Activated naive CD4-positive, alpha-beta T cell treated with anti-CD3 and anti-CD28 coated beads, Interleukin-2, amount 50 U/mL, for 16 hours (primary cell): Measurements from ENCODE around the gene FAM174B.

ENCODE experiments used
- DNase-seq: peaks from one replicate; pipeline ENCODE4 v3.0.0-alpha.2; 2020

Gene FAM174B

GRCh38 chr15:92664178-92664900 is 8.8 kb upstream of the FAM174B start:
- DNase-seq = no peak

- no peak for DNase-seq
Measured at GRCh38 chr15:92663250-92663951, 7.8 kb upstream of the FAM174B start.

- no peak for DNase-seq
Measured at GRCh38 chr15:92662762-92663161, 7.2 kb upstream of the FAM174B start.

GRCh38 chr15:92661956-92662355 is 6.4 kb upstream of the FAM174B start:
- DNase-seq = no peak

- no peak for DNase-seq
Measured at GRCh38 chr15:92661069-92661468, 5.5 kb upstream of the FAM174B start.

- DNase-seq = no peak
Measured at GRCh38 chr15:92657486-92657885, 1.9 kb upstream of the FAM174B start.

GRCh38 chr15:92656089-92656488 is 514 bp upstream of the FAM174B start:
- DNase-seq = no peak

- DNase-seq = no peak
Measured at GRCh38 chr15:92654662-92655061, 913 bp downstream of the FAM174B start.

- no peak for DNase-seq
Measured at GRCh38 chr15:92653836-92654539, 1.6 kb downstream of the FAM174B start.

GRCh38 chr15:92653366-92653765 is 2.2 kb downstream of the FAM174B start:
- DNase-seq = no peak

GRCh38 chr15:92652576-92652966 is 3.0 kb downstream of the FAM174B start:
- DNase-seq = no peak

- DNase-seq = no peak
Measured at GRCh38 chr15:92651877-92652575, 3.5 kb downstream of the FAM174B start.

- DNase-seq = no peak
Measured at GRCh38 chr15:92650966-92651365, 4.6 kb downstream of the FAM174B start.

GRCh38 chr15:92650256-92650655 is 5.3 kb downstream of the FAM174B start:
- no peak for DNase-seq

- DNase-seq = no peak
Measured at GRCh38 chr15:92648190-92648875, 7.2 kb downstream of the FAM174B start.

GRCh38 chr15:92647467-92648163 is 8.0 kb downstream of the FAM174B start:
- no peak for DNase-seq

GRCh38 chr15:92646216-92646615 is 9.4 kb downstream of the FAM174B start:
- DNase-seq = no peak

- no peak for DNase-seq
Measured at GRCh38 chr15:92645731-92646130, 9.8 kb downstream of the FAM174B start.

- no peak for DNase-seq
Measured at GRCh38 chr15:92645051-92645631, 10.4 kb downstream of the FAM174B start.

GRCh38 chr15:92643849-92644815 is 11.4 kb downstream of the FAM174B start:
- DNase-seq = no peak
